Stimulated activated CD4-positive, alpha-beta T cell treated with anti-CD3 and anti-CD28 coated beads, Interleukin-4, amount 100 ng/mL, for 1 hour (primary cell): Measurements from ENCODE around the gene BNC2.

Source experiments
- DNase-seq: peaks from one replicate; pipeline ENCODE4 v3.0.0-alpha.2; 2020

BNC2 gene

GRCh38 chr9:16387382-16387781, 483.1 kb downstream of the BNC2 start:
- no peak for DNase-seq

- DNase-seq = no peak
These were observed 483.7 kb downstream of the BNC2 start for GRCh38 chr9:16386827-16387077.

GRCh38 chr9:16386007-16386826, 484.3 kb downstream of the BNC2 start:
- DNase-seq = no peak

- no peak for DNase-seq
These were observed 484.9 kb downstream of the BNC2 start for GRCh38 chr9:16385590-16385989.

GRCh38 chr9:16384993-16385392, 485.5 kb downstream of the BNC2 start:
- DNase-seq = no peak

- no peak for DNase-seq
These were observed 493.2 kb downstream of the BNC2 start for GRCh38 chr9:16377311-16377710.

GRCh38 chr9:16371306-16371705, 499.2 kb downstream of the BNC2 start:
- no peak for DNase-seq

GRCh38 chr9:16370647-16371046, 499.8 kb downstream of the BNC2 start:
- no peak for DNase-seq

GRCh38 chr9:16369427-16369826, 501.0 kb downstream of the BNC2 start:
- DNase-seq = no peak

- DNase-seq = no peak
These were observed 502.0 kb downstream of the BNC2 start for GRCh38 chr9:16368237-16369087.

GRCh38 chr9:16367605-16368231, 502.8 kb downstream of the BNC2 start:
- no peak for DNase-seq

- no peak for DNase-seq
These were observed 506.1 kb downstream of the BNC2 start for GRCh38 chr9:16364347-16364746.

GRCh38 chr9:16363916-16364315, 506.6 kb downstream of the BNC2 start:
- DNase-seq = no peak

GRCh38 chr9:16363073-16363781, 507.2 kb downstream of the BNC2 start:
- DNase-seq = no peak

GRCh38 chr9:16361939-16362338, 508.5 kb downstream of the BNC2 start:
- no peak for DNase-seq

- no peak for DNase-seq
These were observed 509.4 kb downstream of the BNC2 start for GRCh38 chr9:16361118-16361517.

GRCh38 chr9:16360247-16360646, 510.2 kb downstream of the BNC2 start:
- DNase-seq = no peak
